Prostate gland (tissue), 2 donors: ENCODE data around the gene ATP2A1.

Experiments used
- POLR2A ChIP-seq: fragments of 450-650 bp; IDR thresholded peaks from one replicate; pipeline ENCODE4 v1.6.1; 2016; ENCODE audit warnings: antibody characterized with exemption, mild to moderate bottlenecking
- POLR2AphosphoS5 ChIP-seq: sonication (generic); formaldehyde crosslinking; IDR thresholded peaks from one replicate; pipeline ENCODE4 v1.6.1; 2017; ENCODE audit warnings: antibody characterized with exemption
- TF ChIP-seq, protein P1 (sequence below), 4 experiments: fragments of 200-600 bp in 2 of 4; fragments of 450-650 bp in 2 of 4; sonication (generic) in 2 of 4; IDR thresholded peaks; 1 replicate in 3 of 4; 2 replicates in 1 of 4; pipeline ENCODE4 v1.5.1; 2016 to 2019; ENCODE audit warnings: antibody characterized with exemption in 4 of 4, mild to moderate bottlenecking in 2 of 4, moderate library complexity in 2 of 4

- TF ChIP-seq POLR2AphosphoS5 (no peak), POLR2A (no peak)
- TF ChIP-seq, protein P1, sequence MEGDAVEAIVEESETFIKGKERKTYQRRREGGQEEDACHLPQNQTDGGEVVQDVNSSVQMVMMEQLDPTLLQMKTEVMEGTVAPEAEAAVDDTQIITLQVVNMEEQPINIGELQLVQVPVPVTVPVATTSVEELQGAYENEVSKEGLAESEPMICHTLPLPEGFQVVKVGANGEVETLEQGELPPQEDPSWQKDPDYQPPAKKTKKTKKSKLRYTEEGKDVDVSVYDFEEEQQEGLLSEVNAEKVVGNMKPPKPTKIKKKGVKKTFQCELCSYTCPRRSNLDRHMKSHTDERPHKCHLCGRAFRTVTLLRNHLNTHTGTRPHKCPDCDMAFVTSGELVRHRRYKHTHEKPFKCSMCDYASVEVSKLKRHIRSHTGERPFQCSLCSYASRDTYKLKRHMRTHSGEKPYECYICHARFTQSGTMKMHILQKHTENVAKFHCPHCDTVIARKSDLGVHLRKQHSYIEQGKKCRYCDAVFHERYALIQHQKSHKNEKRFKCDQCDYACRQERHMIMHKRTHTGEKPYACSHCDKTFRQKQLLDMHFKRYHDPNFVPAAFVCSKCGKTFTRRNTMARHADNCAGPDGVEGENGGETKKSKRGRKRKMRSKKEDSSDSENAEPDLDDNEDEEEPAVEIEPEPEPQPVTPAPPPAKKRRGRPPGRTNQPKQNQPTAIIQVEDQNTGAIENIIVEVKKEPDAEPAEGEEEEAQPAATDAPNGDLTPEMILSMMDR (IDR thresholded peaks at IDR 0.05) = no peak
These were observed 43.1 kb upstream of the ATP2A1 start for GRCh38 chr16:28834873-28835863.
